Natural killer cell (primary cell): ENCODE measurements around the gene TPRN. TPM values are rescaled to one million over a fixed set of nuclear protein-coding genes. Genes with fewer than 3 reads are reported as not detected.
A peak's percentile ranks its signal among the peaks of the same experiment; 100 is the strongest.

Experiments used
- ATAC-seq, 3 donors: fragments of 150-1000 bp in 2 of 3; fragments of 200-7000 bp in 1 of 3; cut with Tn5 transposase; 1 replicate in 1 of 3; 2 replicates in 2 of 3; pipeline ENCODE4 v1.10.0; 2021; ENCODE audit warnings: mild to moderate bottlenecking in 2 of 3, moderate library complexity in 2 of 3
- DNase-seq, 2 donors: peaks; one replicate each; pipeline versions ENCODE4 v3.0.0 to v3.0.0-alpha.2; 2013 to 2021; ENCODE audit warnings: mixed read lengths in 1 of 2
- H3K27ac ChIP-seq: one replicate; pipeline ENCODE4 v1.5.1; 2013; ENCODE audit warnings: mild to moderate bottlenecking, low read length
- H3K27me3 ChIP-seq: one replicate; pipeline ENCODE4 v1.6.1; 2013; ENCODE audit warnings: low read length; ENCODE audit not compliant: control insufficient read depth, insufficient read depth
- H3K36me3 ChIP-seq: one replicate; pipeline ENCODE4 v1.6.1; 2013; ENCODE audit warnings: low read length; ENCODE audit not compliant: control insufficient read depth, insufficient read depth
- H3K4me1 ChIP-seq: one replicate; pipeline ENCODE4 v1.6.1; 2013; ENCODE audit warnings: low read length; ENCODE audit not compliant: control insufficient read depth, insufficient read depth
- H3K4me3 ChIP-seq: one replicate; pipeline ENCODE4 v1.5.1; 2013; ENCODE audit warnings: low read length
- H3K9me3 ChIP-seq: one replicate; pipeline ENCODE4 v1.6.1; 2013; ENCODE audit warnings: low read length; ENCODE audit not compliant: control insufficient read depth, insufficient read depth
- H3K27ac Mint-ChIP-seq, 2 donors: one replicate each; pipeline ENCODE4 v1.8.0; 2022; ENCODE audit warnings: mild to moderate bottlenecking in 2 of 2, mixed read lengths in 2 of 2, moderate library complexity in 1 of 2
- H3K27me3 Mint-ChIP-seq, 2 donors: one replicate each; pipeline ENCODE4 v1.8.0; 2022; ENCODE audit warnings: low read depth in 2 of 2, mixed read lengths in 2 of 2
- H3K36me3 Mint-ChIP-seq: one replicate; pipeline ENCODE4 v1.8.0; 2022; ENCODE audit warnings: mixed read lengths
- H3K4me1 Mint-ChIP-seq, 2 donors: one replicate each; pipeline ENCODE4 v1.8.0; 2022; ENCODE audit warnings: mixed read lengths in 2 of 2
- H3K4me3 Mint-ChIP-seq: one replicate; pipeline ENCODE4 v1.8.0; 2022; ENCODE audit warnings: mild to moderate bottlenecking, moderate library complexity, mixed read lengths
- H3K9me3 Mint-ChIP-seq, 2 donors: one replicate each; pipeline ENCODE4 v1.8.0; 2022; ENCODE audit warnings: mixed read lengths in 2 of 2
- WGBS: methylation state at CpG from one replicate; pipeline ENCODE4 v1.1.7; 2013; ENCODE audit warnings: missing lambda C conversion rate; ENCODE audit not compliant: insufficient coverage; 5-methylcytosine and 5-hydroxymethylcytosine counted together
- intact Hi-C: fragments of 100-400 bp; cut with micrococcal nuclease; formaldehyde crosslinking; loops from one replicate; pipeline ENCODE4 v1.14.2; 2022
- total RNA-seq, 4 donors: library from RNA; stranded (reverse); fragments of 120-200 nt in 1 of 4; gene quantifications; one replicate each; pipeline versions ENCODE4 v1.2.3 to v1.2.4, GENCODE V29; 2013 to 2022
- TF ChIP-seq, protein P1 (sequence below): fragments of 200-600 bp; IDR thresholded peaks from one replicate; pipeline ENCODE4 v1.8.0; 2022; ENCODE audit warnings: antibody characterized with exemption

The TPRN gene
- total RNA-seq, 3 donors from 2014 or later (not counting 1 experiment from before 2014, with no cell fraction given): 8.2 to 10.6 (median 8.4) TPM

DNA sequence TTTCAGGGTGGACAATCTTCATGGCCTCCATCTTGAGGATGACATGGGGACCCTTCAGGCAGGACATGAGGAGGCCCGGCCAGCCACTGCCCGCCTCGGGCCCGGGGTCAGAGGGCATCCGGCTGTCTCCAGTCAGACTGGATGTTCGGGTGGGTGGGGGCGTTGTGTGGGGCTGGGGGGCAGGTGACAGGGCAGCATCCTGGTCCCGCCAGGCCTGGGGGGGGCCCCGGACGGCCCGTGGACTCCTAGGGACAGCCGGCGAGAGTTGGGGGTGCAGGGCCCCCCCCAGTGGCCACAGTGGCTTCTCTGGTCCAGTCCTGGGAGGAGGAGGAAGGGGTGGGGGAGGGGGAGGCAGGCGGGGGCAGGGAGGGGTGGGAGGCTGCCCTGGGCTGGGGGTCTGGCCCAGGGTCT lies 20.6 kb upstream of the TPRN start:
- Mint-ChIP-seq H3K4me3 (no peak overlapping the region), H3K27me3 (no peaks in the 10 kb centered on the region), H3K9me3 (no peaks in the 10 kb centered on the region), H3K27ac (no peak overlapping the region), H3K36me3 (no peaks in the 10 kb centered on the region), H3K4me1 (peaks cover 0 to 6% of the 10 kb centered on the region in 2 donors)
- Histone ChIP-seq H3K27ac (no peak overlapping the region), H3K4me1 (peaks cover 23% of the 10 kb centered on the region), H3K4me3 (no peak overlapping the region), H3K9me3 (no peaks in the 10 kb centered on the region), H3K27me3 (no peaks in the 10 kb centered on the region), H3K36me3 (no peaks in the 10 kb centered on the region)
- DNase-seq (no peak), ATAC-seq (no peak)
- WGBS: 92% methylated on average over 14 of the region's 14 CpGs
- intact Hi-C loops: loop anchor here (5.0 kb wide), 1 partner anchor 94 kb away; no protein-coding TSS in a partner anchor
- TF ChIP-seq, protein P1, sequence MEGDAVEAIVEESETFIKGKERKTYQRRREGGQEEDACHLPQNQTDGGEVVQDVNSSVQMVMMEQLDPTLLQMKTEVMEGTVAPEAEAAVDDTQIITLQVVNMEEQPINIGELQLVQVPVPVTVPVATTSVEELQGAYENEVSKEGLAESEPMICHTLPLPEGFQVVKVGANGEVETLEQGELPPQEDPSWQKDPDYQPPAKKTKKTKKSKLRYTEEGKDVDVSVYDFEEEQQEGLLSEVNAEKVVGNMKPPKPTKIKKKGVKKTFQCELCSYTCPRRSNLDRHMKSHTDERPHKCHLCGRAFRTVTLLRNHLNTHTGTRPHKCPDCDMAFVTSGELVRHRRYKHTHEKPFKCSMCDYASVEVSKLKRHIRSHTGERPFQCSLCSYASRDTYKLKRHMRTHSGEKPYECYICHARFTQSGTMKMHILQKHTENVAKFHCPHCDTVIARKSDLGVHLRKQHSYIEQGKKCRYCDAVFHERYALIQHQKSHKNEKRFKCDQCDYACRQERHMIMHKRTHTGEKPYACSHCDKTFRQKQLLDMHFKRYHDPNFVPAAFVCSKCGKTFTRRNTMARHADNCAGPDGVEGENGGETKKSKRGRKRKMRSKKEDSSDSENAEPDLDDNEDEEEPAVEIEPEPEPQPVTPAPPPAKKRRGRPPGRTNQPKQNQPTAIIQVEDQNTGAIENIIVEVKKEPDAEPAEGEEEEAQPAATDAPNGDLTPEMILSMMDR: no peak

DNA sequence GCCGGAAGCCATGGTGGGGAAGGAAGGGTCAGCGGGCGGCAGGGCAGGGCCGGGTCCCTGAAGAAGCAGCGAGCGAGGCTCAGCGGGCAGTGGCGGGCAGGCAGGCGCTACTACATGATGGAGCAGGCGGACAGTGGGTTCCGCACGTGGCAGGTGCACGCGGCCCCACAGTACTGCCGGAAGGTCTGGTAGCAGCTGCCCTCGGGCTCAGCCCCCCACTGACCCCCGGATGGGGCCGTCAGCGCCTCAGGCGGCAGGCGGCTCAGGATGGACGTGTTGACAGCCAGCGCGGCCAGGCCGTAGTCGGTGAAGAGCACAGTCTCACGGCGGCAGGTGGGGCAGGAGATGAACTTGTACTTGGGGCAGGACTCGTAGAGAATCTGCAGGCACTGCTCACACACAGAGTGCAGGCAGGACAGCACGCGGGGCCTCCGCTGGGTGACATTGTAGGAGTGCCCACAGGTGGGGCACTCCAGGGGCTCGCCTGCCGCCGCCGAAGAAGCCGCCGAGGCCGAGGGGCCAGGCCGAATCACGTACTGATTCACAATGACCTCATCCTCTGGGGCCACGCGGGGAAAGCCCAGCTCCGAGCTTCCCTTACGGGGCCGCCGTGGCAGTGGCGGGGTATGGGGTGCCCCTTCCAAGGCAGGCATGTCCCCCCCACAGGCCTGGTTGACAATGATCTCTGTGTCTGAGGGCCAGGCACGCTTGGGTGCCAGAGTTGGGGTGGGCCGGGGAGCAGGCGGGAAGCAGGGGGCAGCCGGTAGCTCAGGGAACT lies 20.0 kb upstream of the TPRN start:
- WGBS: 92% methylated on average over 52 of the region's 52 CpGs
- Histone ChIP-seq H3K36me3 (no peaks in the 10 kb centered on the region), H3K4me1 (peaks cover 23% of the 10 kb centered on the region), H3K4me3 (no peak overlapping the region), H3K9me3 (no peaks in the 10 kb centered on the region), H3K27me3 (no peaks in the 10 kb centered on the region), H3K27ac (no peak overlapping the region)
- Mint-ChIP-seq H3K4me3 (peak overlapping the region; percentile 21), H3K27me3 (no peaks in the 10 kb centered on the region), H3K4me1 (peaks cover 0 to 6% of the 10 kb centered on the region in 2 donors), H3K36me3 (no peaks in the 10 kb centered on the region), H3K27ac (no peak overlapping the region), H3K9me3 (no peaks in the 10 kb centered on the region)
- DNase-seq (peak in 1 of 2 donors; percentile 10), ATAC-seq (no peak)
- intact Hi-C loops: loop anchor here (5.0 kb wide), 1 partner anchor 93 kb away; no protein-coding TSS in a partner anchor
- TF ChIP-seq, protein P1: no peak

DNA sequence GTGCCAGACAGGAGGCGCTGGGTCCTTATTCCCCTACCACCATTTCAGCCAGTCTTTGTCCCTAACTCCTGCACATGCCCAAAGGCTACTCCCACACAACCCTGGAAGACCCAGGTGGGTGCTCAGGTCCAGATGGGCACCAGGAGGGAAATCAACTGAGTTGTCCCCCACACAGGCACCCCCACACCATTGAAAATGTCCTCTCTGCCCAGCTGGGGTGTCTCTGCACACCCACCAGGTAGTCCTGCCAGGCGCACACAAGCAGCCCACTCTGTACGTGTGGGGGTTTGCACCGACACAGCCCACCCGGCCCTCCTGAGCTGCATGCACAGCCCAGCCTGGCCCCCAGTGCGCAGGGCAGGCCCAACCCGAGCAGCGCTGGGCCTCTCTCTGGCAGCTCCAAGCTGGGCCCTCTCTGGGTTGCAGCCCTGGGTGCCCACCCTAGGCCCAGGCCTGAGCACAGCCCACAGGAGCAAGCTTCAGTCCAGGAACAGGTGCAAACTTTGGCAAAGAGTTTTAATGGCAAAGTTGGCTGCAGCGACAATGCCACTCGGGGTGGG lies 19.3 kb upstream of the TPRN start:
- H3K4me1 ChIP-seq: peaks cover 19% of the 10 kb centered on the region
- no peak overlapping the region for H3K27ac ChIP-seq
- TF ChIP-seq, protein P1: no peak
- no peak for ATAC-seq
- H3K27me3 Mint-ChIP-seq: no peaks in the 10 kb centered on the region
- 96% methylated on average over 10 of the region's 10 CpGs for WGBS
- no peaks in the 10 kb centered on the region for H3K27me3 ChIP-seq
- H3K4me3 Mint-ChIP-seq: no peak overlapping the region
- H3K4me3 ChIP-seq: no peak overlapping the region
- intact Hi-C loops: loop anchor here (5.0 kb wide), 1 partner anchor 93 kb away; no protein-coding TSS in a partner anchor
- H3K36me3 Mint-ChIP-seq: no peaks in the 10 kb centered on the region
- H3K4me1 Mint-ChIP-seq: peaks cover 0 to 6% of the 10 kb centered on the region in 2 donors
- no peak for DNase-seq
- H3K9me3 Mint-ChIP-seq: no peaks in the 10 kb centered on the region
- H3K27ac Mint-ChIP-seq: no peak overlapping the region
- no peaks in the 10 kb centered on the region for H3K9me3 ChIP-seq
- no peaks in the 10 kb centered on the region for H3K36me3 ChIP-seq
